ENCODE measurements around the gene RAX2.

The RAX2 gene

DNA sequence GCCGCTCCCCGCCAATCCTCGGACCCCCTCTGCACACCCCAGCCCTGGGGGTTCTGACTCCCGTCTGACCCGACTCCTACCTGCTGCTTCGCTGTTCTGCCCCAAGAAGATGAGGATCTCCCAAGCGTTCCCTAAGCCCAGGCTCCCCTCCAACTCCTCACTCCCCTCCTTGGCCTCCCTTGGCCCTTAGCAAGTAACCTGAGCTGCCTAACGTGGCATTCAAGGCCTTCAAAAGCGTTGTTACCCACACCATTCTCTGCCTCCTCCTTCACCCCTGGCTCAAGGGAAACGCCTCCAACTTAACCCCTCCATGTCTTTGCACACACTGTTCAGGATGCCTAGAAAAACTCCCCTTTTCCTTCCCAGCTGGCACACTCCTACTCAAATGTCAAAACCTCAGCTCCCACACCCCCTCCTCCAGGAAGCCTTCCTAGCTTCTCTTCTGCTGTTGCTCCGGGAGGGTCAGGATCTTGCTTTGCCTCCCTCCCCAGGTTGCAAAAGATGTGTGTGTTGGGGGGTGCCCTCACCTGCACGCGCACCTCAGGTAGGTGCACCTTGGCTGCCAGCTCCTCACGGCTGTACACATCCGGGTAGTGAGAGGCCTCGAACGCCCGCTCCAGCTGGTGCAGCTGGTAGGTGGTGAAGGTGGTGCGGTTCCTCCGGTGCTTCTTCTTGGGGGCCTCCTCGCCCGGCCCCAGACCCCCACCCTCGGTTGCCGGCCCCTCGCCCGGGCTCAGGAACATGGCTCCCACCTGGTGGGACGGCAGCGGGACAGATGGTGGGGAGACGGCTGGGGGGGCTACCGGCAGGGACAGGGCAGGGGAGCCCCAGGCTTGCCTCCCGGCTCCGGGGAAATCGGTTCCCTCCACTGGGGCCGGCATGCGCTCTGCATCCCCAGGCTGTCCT, 775 bp downstream of the RAX2 start:
- no peak for DNase-seq (ENCODE audit: low read depth)
- H3K4me3 ChIP-seq (ENCODE audit: low read depth, low read length), result no peak overlapping the region
- TF ChIP-seq, protein P1, sequence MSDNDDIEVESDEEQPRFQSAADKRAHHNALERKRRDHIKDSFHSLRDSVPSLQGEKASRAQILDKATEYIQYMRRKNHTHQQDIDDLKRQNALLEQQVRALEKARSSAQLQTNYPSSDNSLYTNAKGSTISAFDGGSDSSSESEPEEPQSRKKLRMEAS (IDR thresholded peaks at IDR 0.05; ENCODE audit: low read depth, low read length), result no peak
- TF ChIP-seq, protein P2, sequence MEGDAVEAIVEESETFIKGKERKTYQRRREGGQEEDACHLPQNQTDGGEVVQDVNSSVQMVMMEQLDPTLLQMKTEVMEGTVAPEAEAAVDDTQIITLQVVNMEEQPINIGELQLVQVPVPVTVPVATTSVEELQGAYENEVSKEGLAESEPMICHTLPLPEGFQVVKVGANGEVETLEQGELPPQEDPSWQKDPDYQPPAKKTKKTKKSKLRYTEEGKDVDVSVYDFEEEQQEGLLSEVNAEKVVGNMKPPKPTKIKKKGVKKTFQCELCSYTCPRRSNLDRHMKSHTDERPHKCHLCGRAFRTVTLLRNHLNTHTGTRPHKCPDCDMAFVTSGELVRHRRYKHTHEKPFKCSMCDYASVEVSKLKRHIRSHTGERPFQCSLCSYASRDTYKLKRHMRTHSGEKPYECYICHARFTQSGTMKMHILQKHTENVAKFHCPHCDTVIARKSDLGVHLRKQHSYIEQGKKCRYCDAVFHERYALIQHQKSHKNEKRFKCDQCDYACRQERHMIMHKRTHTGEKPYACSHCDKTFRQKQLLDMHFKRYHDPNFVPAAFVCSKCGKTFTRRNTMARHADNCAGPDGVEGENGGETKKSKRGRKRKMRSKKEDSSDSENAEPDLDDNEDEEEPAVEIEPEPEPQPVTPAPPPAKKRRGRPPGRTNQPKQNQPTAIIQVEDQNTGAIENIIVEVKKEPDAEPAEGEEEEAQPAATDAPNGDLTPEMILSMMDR (IDR thresholded peaks at IDR 0.05; ENCODE audit: low read depth, low read length), result no peak
- no peak for TF ChIP-seq MYC (IDR thresholded peaks at IDR 0.05; ENCODE audit: low read depth, low read length)
- no peak for TF ChIP-seq POLR2A (IDR thresholded peaks at IDR 0.05; ENCODE audit: extremely low read depth, insufficient read length)

DNA sequence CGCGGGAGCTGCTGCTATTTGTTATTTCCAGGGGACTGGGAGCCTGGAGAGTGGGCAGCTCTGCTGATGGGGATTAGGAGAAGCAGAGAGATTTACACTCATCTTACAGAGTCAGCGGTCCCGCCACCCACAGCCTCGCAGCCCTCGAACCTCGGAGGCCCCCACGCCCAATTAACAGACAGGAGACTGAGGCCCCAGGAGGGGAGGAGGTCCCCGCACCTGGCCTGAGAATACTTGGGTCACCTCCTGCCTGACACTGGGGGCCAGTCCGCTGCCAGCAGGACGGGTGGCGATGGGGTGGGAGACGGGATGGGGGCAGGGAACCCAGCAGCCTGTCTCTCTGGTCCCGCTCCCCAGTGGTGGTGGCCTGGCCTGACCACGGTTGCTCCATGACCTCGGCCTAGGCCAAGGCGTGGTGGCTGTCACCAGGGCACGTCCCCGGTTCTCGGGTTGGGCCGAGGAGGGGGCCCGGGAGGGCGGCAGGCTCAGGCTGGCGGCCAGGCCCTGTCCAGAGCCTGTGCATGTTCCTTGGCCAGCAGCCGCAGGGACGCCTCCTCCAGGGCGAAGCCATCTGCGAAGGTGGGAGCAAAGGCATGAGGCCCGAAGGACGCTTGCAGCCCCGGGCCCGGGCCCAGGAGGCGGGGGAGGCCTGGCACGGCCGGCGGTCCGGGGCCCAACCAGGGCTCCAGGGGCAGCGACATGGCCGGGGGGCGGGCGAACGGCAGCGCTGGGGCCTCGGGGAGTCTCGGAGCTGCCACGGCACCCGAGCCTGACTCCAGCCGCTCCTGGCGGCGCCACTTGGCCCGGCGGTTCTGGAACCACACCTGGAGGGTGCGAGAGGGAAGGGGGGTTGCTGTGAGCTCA, 1.7 kb downstream of the RAX2 start:
- TF ChIP-seq POLR2A (IDR thresholded peaks at IDR 0.05; ENCODE audit: extremely low read depth, insufficient read length) (no peak), MYC (IDR thresholded peaks at IDR 0.05; ENCODE audit: low read depth, low read length) (no peak)
- TF ChIP-seq, protein P1 (IDR thresholded peaks at IDR 0.05; ENCODE audit: low read depth, low read length), result no peak
- TF ChIP-seq, protein P2 (IDR thresholded peaks at IDR 0.05; ENCODE audit: low read depth, low read length), result no peak
- no peak for DNase-seq (ENCODE audit: low read depth)
- H3K4me3 ChIP-seq (ENCODE audit: low read depth, low read length), result no peak overlapping the region

DNA sequence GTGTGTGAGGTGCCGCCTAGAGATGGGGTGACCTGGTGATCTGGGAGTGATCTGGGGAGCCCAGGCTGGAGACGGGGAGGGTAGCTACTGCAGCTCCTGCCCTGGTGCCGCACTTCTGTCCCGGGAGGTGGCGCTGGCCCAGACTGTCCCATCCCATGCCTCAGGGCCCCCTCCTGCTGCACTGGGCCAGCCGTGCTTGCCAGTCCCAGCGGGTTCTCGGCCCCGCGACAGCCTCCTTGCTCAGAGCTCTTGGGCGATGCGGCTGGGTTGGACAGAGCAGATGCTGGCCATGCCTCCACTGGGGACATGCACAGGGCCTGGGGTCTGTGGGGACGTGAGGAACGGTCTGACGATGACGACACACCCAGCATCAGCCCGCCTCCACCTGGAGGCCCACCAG, 2.5 kb downstream of the RAX2 start:
- TF ChIP-seq MYC (IDR thresholded peaks at IDR 0.05; ENCODE audit: low read depth, low read length) (no peak), POLR2A (IDR thresholded peaks at IDR 0.05; ENCODE audit: extremely low read depth, insufficient read length) (no peak)
- TF ChIP-seq, protein P1 (IDR thresholded peaks at IDR 0.05; ENCODE audit: low read depth, low read length), result no peak
- TF ChIP-seq, protein P2 (IDR thresholded peaks at IDR 0.05; ENCODE audit: low read depth, low read length), result no peak
- no peak overlapping the region for H3K4me3 ChIP-seq (ENCODE audit: low read depth, low read length)
- no peak for DNase-seq (ENCODE audit: low read depth)

DNA sequence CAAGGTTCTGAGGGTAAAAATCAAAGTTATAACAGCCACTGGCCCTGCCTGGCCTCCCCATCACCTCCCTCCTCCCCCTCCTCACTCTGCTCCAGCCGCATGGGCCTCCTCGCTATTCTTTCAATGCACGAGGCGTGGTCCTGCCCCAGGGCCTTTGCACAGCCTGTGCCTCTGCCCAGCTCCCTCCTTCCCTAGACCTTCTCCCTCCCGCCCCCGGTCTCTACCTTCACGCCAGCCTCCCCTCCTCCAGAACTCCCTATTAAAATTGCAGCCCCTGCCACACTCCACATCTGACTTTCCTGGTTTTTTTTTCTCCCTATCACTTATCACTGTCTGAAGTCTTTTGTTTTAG, 3.3 kb downstream of the RAX2 start:
- no peak for DNase-seq (ENCODE audit: low read depth)
- TF ChIP-seq, protein P2 (IDR thresholded peaks at IDR 0.05; ENCODE audit: low read depth, low read length), result no peak
- TF ChIP-seq, protein P1 (IDR thresholded peaks at IDR 0.05; ENCODE audit: low read depth, low read length), result no peak
- TF ChIP-seq POLR2A (IDR thresholded peaks at IDR 0.05; ENCODE audit: extremely low read depth, insufficient read length) (no peak), MYC (IDR thresholded peaks at IDR 0.05; ENCODE audit: low read depth, low read length) (no peak)

DNA sequence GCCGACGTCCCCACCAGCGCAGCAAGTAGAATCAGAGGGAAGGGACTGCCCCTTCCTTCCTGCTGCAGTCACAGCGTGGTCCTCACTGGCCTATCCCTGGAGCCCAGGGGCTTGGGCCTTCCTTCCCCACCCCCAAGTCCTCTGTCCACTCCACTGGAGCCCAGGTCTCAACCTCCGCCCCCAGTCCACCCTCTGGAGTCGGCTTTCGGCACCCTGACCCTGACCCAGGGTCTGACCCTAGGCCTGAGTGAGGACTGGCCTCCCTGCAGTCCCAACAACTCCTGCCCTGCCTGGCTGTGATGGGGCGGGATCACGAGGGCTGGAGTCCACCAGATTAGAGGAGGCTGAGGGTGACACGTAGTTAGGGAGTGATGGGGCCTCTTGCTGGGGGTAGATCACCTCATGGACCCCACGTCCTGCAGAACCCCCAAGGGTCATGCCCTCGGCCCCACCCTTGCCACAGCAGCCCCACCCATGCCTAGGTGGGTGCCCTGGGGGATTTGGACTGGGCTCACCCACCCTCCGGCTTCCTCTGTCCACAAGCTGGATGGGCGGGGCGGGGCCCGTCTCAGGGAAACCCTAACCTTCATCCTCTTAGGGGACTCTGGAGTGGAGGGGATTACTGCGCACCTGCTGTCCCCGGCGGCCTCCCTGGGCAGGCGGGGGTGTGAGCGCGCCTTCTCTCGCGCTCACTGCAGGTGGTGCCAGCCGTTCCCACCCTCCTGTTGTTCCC, 3.8 kb downstream of the RAX2 start:
- TF ChIP-seq MYC (IDR thresholded peaks at IDR 0.05; ENCODE audit: low read depth, low read length) (no peak), POLR2A (IDR thresholded peaks at IDR 0.05; ENCODE audit: extremely low read depth, insufficient read length) (no peak)
- TF ChIP-seq, protein P2 (IDR thresholded peaks at IDR 0.05; ENCODE audit: low read depth, low read length), result no peak
- TF ChIP-seq, protein P1 (IDR thresholded peaks at IDR 0.05; ENCODE audit: low read depth, low read length), result no peak

More for the DNA sequence above, 3.3 kb downstream of the RAX2 start:
- no peak overlapping the region for H3K4me3 ChIP-seq (ENCODE audit: low read depth, low read length)

More for the DNA sequence above, 3.8 kb downstream of the RAX2 start:
- no peak overlapping the region for H3K4me3 ChIP-seq (ENCODE audit: low read depth, low read length)
- DNase-seq (ENCODE audit: low read depth), result no peak

Data from NB4 (cell line).